Neural progenitor cell (in vitro differentiated cells): ENCODE data around the gene ADH7.

ENCODE experiments used
- EZH2 ChIP-seq: fragments of 200-600 bp; sonication (generic); IDR thresholded peaks from 2 replicates; pipeline ENCODE4 v1.6.1; 2017; ENCODE audit warnings: antibody characterized with exemption, mild to moderate bottlenecking, moderate library complexity
- TF ChIP-seq, protein P1 (sequence below): fragments of 200-600 bp; sonication (generic); IDR thresholded peaks from 2 replicates; pipeline ENCODE4 v1.5.1; 2017; ENCODE audit warnings: antibody characterized with exemption, mild to moderate bottlenecking

DNA sequence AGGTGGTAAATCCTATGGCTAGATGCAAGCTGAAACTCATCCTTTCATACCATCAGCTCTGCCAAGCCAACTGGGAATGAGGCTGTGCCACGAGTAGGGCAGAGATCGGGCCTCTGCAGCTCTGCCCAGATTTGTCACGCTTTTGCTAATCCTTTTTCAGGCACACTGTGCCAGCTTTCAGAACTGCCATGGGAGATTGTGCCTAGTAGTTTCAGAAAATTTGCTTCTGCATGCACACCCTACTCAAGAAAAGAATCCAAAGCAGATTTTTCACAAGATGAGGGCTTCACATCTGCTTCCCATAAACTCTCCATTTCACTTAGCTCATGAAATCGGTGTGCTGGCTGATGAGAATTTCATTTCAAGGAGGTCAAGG is 3.3 kb upstream of the ADH7 start:
- TF ChIP-seq, protein P1, sequence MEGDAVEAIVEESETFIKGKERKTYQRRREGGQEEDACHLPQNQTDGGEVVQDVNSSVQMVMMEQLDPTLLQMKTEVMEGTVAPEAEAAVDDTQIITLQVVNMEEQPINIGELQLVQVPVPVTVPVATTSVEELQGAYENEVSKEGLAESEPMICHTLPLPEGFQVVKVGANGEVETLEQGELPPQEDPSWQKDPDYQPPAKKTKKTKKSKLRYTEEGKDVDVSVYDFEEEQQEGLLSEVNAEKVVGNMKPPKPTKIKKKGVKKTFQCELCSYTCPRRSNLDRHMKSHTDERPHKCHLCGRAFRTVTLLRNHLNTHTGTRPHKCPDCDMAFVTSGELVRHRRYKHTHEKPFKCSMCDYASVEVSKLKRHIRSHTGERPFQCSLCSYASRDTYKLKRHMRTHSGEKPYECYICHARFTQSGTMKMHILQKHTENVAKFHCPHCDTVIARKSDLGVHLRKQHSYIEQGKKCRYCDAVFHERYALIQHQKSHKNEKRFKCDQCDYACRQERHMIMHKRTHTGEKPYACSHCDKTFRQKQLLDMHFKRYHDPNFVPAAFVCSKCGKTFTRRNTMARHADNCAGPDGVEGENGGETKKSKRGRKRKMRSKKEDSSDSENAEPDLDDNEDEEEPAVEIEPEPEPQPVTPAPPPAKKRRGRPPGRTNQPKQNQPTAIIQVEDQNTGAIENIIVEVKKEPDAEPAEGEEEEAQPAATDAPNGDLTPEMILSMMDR, result no peak
- TF ChIP-seq EZH2, result no peak
